AML-193 (cell line): Measurements from ENCODE around the gene PLB1.

Source experiments
- DNase-seq, 2 experiments: peaks; one replicate each; lab custom pipeline; 2025; lab: John Stamatoyannopoulos, UW

Gene PLB1

DNA sequence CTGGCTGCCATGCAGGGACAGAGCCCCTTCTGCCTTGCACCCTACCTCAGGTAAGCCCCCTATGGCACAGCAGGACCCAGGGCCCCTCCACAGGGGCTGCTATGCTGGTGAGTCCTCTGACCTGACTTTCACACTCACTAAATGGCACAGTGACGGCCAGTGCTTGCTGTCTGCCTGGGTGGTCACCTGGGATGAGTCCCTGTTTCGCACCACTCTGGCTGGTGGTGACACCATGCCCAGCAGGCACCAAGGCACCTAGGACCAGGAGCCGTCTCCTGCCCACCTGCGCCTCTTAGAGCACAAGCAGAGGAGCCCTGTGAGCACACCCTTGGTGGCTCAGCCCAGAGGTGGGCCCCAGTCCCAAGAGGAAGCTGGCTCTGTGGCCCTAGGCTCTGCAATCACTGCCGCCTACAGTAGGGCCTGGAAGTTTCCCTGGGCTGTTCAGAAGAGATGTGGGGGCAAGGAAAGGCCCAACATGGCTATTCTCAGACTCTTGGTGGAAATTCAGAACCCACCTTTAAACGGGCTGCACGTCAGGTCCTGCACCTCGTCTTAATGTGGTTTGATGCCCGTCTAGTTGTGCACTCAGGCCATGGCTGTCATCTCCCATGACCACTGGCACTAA, 96.0 kb downstream of the PLB1 start:
- no peak for DNase-seq

DNA sequence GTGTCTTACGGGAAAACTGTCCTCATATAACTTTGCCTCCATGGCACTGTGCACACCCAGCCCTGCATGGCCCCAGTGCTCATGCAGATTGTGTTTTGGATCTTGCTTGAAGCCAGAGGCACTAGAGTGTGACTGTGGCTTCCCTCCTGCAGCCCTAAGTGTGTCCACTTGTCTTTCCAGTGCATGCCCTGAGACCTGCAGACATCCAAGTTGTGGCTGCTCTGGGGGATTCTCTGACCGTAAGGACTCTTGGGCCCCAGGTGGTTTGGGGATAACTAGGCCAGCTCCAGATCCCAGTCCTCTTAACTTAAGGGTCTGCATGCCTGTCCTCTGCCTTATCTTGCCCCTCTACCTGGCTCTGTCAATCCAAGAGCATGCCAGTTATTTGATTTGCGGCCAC, 96.6 kb downstream of the PLB1 start:
- DNase-seq, result no peak

DNA sequence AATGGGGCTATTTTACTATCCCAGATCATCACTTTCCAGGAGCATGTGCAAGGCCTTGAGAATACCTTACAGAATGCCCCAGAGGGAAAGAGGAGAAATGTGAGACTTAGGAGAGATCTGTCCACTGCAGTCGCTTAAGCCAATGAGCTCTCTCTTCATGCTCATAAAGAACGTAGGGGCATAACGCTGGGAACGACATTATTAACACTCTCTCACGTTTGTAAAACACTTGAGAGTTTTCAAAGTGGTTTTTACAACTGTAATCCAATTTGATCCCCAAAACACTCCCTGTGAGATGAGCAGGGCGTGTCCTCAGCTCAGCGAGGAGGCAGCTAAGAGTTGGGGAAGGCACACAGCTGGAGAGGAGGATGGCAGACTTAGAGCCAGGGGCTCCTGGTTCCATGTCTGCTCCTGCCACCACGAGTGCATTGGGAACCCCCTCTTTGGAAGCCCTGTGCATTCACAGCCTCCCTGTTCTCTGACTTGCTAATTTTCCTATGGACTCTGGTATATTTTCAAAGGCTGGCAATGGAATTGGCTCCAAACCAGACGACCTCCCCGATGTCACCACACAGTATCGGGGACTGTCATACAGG, 97.4 kb downstream of the PLB1 start:
- no peak for DNase-seq

DNA sequence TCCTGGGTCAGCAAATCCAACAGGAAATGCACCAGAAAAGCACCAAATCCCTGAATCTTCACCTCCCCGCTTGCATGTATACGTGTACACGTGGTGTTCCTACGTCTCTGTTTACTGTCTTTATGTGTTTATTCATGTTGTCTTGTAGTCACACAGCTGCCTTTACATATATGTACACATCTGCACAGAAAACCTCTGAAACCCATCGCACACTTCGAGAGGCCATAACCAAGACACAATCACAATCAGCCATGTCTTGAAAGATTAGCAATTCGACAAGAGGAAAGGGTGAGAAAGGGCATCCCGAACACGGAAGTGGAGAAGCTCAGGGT, 98.1 kb downstream of the PLB1 start:
- no peak for DNase-seq

DNA sequence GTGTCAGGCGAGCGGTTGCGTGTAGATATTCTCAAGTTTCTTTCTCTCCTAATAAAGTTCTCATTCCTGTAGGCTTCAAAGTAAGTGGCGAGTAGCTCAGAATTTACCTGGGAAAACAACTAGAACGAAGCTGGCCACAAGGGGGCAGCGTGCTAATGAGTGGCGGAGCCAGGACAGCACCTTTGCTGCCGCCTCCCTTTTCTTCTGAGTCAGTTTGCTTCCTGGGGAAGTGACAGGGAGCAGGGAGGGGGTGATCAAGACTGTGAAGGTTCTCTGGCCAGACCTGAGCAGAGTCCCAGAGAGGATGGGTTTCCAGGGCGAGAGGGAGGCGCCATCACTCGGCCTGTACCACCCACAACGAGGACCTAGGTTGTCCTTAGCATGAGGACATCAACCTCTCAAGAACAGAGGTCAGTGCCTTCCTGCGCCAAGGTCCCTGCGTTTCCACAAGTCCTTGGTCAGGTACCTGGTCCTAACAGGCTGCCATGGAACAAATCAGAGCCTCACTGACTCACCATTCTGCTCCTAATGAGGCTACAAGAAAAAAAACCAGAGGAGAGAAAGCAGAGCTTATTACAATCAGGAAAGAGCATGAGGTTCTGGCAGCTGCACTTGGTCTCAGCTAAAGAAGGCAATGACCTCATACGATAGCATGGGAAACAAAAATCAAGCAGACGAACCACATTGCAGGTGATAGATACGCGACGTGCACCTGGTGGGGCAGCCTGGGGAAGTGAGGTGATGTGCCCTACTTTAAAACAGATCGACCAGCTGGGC, 98.7 kb downstream of the PLB1 start:
- DNase-seq, result peak; percentile 81 to 88

DNA sequence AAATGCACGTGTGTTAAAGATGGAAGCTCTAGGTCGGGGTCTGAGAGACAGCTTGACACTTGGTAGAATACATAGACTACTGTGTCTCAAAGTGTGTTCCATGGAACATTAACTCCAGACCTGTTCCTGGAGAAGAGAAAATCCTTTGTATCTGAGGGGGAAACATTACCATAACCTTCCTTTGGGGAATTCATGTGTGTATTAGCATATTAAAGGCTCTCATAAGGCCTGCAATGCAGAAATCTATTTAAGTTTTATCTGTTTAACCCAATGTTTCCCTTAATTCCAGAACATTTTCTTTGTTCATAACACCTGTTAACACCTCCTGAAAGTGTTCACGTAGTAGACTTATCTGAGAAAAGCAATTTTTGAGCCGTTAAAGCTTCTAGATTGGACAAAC, 99.5 kb downstream of the PLB1 start:
- DNase-seq, result no peak

DNA sequence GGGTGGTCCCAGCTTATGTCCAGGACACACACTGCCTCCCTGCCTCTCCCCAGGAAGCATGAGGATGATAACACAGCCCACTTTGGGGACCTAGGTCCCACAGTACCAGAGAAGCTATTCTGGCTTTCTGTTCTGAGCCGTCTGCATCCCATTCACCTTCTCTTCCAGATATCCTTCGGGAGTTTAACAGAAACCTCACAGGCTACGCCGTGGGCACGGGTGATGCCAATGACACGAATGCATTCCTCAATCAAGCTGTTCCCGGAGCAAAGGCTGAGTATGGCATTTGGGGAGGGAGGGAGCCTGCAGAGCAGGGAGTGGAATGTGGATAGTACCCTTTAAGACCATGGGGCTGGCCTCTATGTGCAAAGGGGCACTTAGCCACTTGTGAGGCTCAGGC, 102.6 kb downstream of the PLB1 start:
- DNase-seq, result no peak

DNA sequence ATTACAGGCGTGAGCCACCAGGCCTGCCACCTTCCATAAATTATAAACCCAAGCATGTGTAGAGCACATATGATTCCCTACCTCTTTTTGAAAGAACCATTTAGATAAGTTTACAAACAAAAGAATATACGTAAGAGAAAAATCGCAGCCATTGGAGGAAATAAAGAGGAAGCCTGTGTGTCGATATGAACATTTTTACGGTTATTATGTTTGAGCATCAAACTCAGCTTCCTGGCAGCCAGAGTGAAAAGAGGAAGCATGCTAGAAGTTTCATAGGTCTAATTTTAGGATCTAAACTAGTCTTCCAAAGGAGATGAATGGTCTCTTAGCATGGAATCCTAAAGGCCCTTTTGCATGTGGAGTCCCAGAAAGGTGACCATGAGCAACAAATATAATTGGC, 104.3 kb downstream of the PLB1 start:
- DNase-seq, result peak; percentile 14 to 19

DNA sequence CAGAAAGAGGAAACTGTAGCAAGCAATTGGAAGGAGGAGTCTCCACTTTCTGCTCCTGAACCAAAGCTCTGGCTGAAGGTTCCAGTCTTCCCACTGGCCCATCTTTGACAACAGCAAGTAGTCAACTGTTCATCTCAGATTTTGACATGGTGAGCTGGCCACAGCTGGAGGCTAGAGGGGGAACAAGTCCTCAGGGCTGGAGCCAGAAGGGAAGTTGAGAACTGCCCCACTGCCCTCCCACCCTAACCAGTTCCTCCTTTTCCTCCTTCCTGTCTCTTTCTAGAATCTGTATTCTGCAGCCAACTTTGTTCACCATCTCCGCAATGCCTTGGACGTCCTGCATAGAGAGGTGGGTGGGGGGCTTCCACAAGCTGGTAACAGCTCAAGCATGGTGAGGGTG, 105.8 kb downstream of the PLB1 start:
- peak; percentile 64 to 75 for DNase-seq

DNA sequence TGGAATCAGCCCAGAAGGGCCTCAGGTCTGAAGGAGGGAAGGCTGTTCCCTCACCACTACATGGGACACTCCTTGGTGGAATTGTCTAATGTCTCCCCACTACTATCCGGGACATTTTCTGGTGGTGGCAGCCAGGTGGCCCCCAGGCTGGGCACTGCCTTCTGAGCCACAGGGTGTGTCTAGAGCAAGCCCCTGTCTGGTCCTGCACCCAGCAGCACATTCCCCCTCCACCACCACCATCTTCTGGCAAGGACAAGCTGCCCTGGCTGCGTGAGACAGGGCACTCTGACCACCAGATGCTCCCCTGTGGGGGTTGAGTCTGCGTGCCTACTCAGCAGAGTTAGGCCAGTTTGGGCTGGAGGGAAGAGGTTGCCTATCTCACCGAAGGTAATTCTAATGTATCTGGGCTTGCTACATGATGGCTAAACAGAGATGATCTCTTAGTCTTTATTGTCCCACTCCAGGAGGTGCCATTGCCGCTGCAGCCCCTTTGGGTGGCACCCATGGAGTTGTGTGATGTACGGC, 106.3 kb downstream of the PLB1 start:
- peak in 1 of 2 experiments; percentile 5 for DNase-seq

DNA sequence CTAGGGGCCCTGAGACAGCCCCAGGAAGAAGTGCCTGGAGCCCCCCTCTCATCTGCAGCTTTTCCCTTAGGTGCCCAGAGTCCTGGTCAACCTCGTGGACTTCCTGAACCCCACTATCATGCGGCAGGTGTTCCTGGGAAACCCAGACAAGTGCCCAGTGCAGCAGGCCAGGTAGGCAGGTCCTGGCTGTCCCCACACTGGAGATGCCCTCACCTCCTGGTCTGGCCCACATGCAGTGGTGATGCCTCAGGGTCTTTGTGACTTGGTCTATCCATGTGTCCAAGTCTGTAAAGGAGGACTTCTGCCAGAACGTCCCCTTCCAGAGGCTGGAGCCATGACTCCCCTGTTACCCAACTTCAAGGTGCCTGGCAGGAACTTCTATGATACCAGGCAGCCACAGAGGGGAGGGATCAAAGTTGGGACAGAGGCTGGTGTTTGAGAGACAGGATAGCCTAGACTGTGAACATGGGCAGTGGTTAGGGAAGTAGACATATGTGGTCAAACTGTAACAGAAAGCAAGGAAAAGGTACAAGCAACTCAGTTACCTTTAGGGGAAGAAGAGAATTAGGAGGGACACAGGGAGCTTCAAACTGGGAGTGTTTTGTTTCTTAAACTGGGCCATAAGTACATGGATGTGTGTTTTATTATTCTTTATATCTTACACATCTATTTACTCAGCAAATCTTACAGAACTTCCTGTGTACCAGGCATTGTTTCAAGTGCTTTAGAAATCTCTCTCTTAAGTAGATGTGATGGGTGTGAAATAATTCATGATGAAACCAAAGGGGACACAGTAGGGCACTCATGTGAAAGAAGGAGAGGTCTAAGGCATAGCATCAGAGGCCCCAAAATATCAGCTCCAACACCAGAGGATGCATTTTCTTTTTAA, 107.1 kb downstream of the PLB1 start:
- DNase-seq, result peak; percentile 82 to 88

DNA sequence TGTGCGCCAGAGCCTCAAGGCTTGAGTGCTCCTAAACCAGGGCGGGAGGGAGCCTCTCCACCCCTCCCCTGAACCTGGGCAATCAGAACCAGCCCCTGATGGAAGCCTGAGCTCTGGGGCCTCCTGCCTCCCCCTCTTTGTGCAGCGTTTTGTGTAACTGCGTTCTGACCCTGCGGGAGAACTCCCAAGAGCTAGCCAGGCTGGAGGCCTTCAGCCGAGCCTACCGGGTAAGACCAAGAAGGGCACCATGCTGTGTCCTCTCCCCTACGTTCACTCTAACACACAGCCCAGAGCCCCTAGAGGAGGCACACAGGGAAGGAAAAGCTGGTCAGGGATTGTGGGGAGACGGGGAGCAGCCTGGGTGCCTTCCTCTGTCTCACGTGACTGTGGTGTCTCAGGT, 108.0 kb downstream of the PLB1 start:
- DNase-seq, result no peak

DNA sequence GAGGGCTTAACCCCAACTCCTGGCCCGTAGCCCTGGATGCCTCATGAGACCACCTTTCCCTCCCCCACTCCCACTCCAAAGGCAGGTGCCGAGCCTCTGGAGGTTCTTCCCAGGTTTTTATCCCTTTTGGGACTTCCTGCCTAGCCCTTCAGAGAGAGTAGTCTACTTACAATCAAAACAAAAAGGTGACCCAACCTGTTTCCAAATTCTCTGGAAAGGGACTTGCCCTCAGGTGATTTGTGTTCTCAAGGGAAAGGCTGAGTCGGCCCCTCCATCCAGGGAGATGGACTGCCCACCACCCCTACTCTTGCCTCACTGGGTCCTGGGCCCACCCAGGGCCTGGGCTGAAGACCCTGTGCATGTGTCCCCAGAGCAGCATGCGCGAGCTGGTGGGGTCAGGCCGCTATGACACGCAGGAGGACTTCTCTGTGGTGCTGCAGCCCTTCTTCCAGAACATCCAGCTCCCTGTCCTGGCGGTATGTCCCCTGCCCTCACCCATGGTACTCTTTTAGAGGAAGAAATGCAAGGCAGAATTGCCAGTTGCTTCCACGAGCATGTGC, 108.5 kb downstream of the PLB1 start:
- no peak for DNase-seq

DNA sequence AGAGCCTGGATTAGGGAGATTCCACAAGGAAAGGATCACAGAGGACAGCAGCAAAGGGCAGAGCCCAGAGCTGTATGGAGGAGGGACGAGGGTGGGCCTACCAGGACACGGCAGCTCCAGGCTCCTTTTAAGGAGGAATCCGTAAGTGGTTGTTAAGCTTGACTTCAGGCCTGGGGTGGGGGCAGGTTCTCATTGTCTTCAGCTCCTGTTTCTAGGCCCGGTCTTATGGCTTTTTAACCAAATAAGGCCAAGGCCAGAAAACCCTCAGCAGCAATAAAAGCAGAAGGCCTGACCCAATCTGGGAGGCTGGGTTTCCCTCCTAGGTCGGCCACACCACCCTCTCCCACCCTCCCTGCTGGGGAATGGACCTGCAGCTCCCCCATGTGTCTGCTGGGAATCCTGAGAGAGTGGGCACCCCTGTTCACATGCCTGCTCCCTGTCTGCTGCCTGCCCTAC, 111.2 kb downstream of the PLB1 start:
- DNase-seq, result no peak

DNA sequence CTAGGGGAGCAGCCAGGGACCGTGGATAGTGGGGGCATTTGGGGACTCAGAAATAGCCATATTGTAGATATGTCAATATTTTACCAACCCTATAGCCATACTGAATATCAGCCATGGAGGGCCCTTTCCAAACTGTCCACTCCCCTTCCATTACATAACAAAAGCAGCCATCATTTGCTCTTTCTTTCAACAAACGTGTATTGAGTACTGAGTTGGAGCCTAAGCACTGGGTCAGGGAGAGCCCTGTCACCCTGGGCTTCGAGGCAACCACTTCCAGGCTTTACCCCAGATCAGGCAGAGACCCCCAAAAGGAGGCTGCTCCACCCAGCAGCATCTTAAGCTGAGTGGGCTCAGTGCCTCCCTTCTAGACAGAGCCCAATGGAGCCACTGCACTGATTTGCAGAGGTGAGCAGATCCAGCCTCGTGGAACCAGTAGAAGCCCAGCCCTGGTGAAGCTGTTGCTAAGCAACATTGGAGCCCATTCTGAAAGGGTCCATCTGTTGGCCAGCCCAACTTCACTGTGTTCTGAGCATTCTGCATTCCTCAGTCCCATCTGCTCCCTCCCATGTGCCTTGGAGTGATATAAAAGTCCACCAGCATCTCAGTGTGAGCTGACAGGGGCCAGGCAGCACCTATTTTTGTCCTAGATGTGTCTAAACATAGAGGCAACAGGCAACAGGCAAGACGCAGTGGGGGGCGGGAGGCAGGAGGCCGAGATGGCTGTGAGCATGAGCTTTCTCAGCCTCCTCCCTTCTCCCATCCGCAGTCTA, 112.1 kb downstream of the PLB1 start:
- no peak for DNase-seq

DNA sequence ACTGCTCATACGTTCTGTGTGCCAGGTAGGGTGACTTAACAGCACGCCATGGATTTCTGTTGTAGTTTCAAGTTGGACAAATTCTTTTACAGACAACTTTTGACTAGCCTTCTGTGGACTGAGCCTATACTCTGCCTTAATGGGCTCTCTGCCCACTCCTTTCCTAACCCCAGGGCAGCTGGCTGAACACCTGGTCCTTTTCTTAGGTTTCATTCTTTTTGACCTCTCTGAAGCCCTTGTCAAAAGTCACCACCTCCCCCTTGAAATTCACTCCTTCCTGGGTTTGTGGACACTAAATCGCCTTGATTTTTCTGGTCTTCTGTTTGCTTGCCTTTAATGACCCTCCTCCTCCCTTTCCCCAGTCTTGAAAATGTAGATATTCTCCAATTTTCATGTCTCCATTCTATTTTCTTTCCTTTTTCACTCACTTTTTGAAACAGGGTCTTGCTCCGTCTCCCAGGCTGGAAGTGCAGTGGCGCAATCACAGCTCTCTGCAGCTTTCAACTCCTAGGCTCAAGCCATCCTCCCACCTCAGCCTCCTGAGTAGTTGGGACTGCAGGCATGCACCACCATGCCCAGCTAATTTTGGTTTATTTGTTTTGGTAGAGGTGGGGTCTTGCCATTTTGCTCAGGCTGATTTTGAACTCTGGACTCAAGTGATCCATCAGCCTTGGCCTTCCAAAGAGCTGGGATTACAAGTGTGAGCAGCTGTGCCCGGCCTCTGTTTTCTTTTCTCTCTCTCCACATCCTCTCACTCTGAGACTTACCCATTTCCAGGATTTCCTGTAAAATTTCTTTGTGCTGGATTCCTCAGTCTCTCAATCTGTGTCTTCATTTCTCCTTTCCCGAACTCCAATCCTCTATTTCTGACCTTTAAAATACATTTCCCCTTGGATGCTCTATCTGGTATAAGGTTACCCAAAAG, 112.9 kb downstream of the PLB1 start:
- DNase-seq, result no peak

DNA sequence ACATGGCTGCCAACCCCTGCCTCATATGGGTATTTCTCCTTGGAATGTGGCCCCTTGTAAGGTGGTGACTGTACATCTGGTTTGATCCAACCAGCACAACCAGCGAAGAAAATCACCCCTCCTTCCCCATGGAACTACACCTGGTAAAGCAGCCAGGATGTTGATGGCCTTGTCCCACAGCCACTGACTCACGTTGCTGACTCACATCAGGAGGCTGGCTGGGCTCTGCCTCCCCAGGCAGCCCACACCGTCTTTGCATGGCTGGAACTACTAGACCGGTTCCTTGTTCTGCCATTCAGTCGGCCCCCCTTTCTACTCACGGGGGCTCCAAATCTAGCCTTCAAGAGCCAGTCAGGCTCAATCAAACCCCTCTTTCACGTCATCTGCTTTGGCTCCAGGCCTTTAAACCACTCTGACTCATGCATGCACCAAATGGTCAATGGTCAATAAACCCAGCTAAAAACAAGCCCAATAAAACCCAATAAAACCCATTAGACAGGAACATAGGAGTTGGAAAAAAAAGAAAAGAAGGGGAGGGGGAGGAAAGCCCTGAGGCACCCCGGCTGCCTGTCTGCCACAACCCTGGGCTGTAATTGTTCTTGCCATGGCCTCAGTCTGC, 114.8 kb downstream of the PLB1 start:
- no peak for DNase-seq

DNA sequence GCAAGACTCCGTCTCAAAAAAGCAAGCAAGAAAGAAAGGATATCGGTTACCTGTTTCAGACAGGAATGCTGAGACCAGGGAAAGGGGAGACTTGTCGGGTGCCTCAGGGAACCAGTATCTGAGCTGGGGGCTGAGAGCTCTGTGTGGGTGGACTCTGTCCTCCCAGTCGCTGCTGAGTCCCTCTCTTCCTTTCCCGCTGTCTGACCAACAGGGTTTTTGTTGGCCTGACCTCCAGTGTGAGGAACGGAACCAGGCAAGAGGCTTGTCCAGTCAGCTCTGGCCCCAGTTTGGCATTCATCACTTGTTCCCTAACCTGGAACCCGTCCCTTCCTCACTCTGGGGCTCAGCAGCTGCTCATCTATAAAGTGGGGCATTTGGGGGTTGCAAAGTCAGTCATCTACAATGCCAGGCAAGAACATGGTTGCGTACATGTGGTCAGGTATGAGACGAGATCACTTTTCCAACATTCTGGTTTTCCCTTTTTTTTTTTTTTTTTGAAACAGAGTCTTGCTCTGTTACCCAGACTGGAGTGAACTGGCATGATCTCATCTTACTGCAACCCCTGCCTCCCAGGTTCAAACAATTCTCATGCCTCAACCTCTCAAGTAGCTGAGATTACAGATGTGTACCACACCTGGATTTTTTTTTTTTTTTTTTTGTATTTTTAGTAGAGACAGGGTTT, 116.4 kb downstream of the PLB1 start:
- DNase-seq, result no peak

DNA sequence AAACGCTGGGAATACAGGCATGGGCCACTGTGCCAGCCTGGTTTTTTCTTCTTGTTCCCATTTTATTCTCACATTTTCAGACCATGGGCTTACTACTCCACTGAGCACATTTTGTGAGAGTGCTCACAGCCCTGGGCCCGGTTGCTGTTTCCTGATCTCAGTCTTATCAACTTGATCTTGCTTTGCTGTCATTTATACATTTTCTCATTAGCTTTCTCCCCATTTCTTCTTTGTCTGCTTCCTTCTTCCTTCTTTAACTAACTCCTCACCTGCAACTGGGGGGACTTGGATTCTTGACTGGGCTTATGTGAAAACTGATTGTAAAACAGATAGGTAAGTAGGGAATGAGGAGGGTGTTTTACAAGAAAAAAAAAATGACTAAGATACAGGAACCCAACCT, 117.3 kb downstream of the PLB1 start:
- DNase-seq, result no peak
